ENCODE results near the gene CCT6B. TPM values are rescaled to one million over a fixed set of nuclear protein-coding genes. Genes with fewer than 3 reads are reported as not detected.

CCT6B gene
- total RNA-seq, 1 experiment from 2014 or later: 1.7 TPM

- no peak within 1 kb of the TSS for H2BK15ac ChIP-seq (ENCODE audit: low read depth, low read length)
- no peaks in the 10 kb centered on the region for H3K4me1 ChIP-seq (ENCODE audit: insufficient read depth, low read length)
- peak within 1 kb of the TSS; percentile 98 for H3K14ac ChIP-seq (ENCODE audit: insufficient read depth, low read length)
- H4K91ac ChIP-seq (ENCODE audit: insufficient read length, low read depth, low read length): no peak within 1 kb of the TSS
- no peaks in the 10 kb centered on the region for H4K20me1 ChIP-seq (ENCODE audit: control insufficient read depth, insufficient read depth, insufficient read length)
- peak within 1 kb of the TSS; percentile 87; the same call in 1 of the 2 replicates for H3K4ac ChIP-seq (ENCODE audit: low read depth, low read length)
- H3K9ac ChIP-seq (ENCODE audit: extremely low read depth, insufficient read length, low read length): peak within 1 kb of the TSS; percentile 82
- peak within 1 kb of the TSS; percentile 95 for H2BK120ac ChIP-seq (ENCODE audit: low read depth, low read length, poor library complexity, severe bottlenecking)
- no peaks in the 10 kb centered on the region for H3K23me2 ChIP-seq (ENCODE audit: insufficient read length, low read depth, low read length, poor library complexity, severe bottlenecking)
- H3K79me2 ChIP-seq (ENCODE audit: insufficient read depth, low read length): peaks cover 10% of the 10 kb centered on the region
- peak; percentile 99 for DNase-seq
- peak within 1 kb of the TSS; percentile 90 to 93 for H3K4me3 Mint-ChIP-seq
- H3K27me3 ChIP-seq (ENCODE audit: insufficient read depth, low read length): no peaks in the 10 kb centered on the region
- peaks cover 18% of the 10 kb centered on the region for H3K79me1 ChIP-seq (ENCODE audit: insufficient read depth, low read depth, low read length, poor library complexity, severe bottlenecking)
- H3K4me2 ChIP-seq (ENCODE audit: insufficient read depth, insufficient read length, low read length): peak within 1 kb of the TSS; percentile 90
- peak within 1 kb of the TSS; percentile 95 to 99 (median 98) for H3K27ac Mint-ChIP-seq
- no peak for TF ChIP-seq CTCF (conservative IDR thresholded peaks at IDR 0.05)
- H3K4me1 Mint-ChIP-seq: peaks cover 26 to 35% of the 10 kb centered on the region in 2 experiments
- H3K23ac ChIP-seq (ENCODE audit: insufficient read length, low read depth, low read length): no peak within 1 kb of the TSS
- peak within 1 kb of the TSS; percentile 95 for H3K18ac ChIP-seq (ENCODE audit: insufficient read length, low read depth, low read length)
- H3K9me3 ChIP-seq (ENCODE audit: control insufficient read depth, low read depth, low read length): no peaks in the 10 kb centered on the region
- peaks cover 11 to 32% (median 25%) of the 10 kb centered on the region in 3 experiments; a peak in 6 of 7 replicates for H3K36me3 Mint-ChIP-seq (ENCODE audit: insufficient read depth in 1 of 3, low read depth in 3 of 3)
- no peak within 1 kb of the TSS for H3K27ac ChIP-seq (ENCODE audit: insufficient read length, low read depth, low read length)
- no peak within 1 kb of the TSS for H4K8ac ChIP-seq (replicated peaks; ENCODE audit: insufficient read length, low read depth, low read length)
- no peak within 1 kb of the TSS for H2BK12ac ChIP-seq (ENCODE audit: insufficient read length, low read depth, low read length)
- no peak within 1 kb of the TSS for H2BK20ac ChIP-seq (ENCODE audit: low read depth, low read length, poor library complexity, severe bottlenecking)
- no peaks in the 10 kb centered on the region; a peak in 1 of 5 replicates for H3K9me3 Mint-ChIP-seq
- H3T11ph ChIP-seq (ENCODE audit: low read length): no peak within 1 kb of the TSS
- H2AK5ac ChIP-seq (ENCODE audit: insufficient read length, low read length): no peak within 1 kb of the TSS
- H3K27me3 Mint-ChIP-seq (ENCODE audit: low read depth): no peaks in the 10 kb centered on the region; the same call in none of the 2 replicates
- H3K56ac ChIP-seq (ENCODE audit: insufficient read length, low read depth, low read length): no peak within 1 kb of the TSS
- no peak within 1 kb of the TSS for H4K5ac ChIP-seq (ENCODE audit: insufficient read length, low read depth, low read length)
- no peak within 1 kb of the TSS for H2BK5ac ChIP-seq (ENCODE audit: insufficient read length, low read length)
- no peak within 1 kb of the TSS for H2AFZ ChIP-seq (ENCODE audit: low read length)
- no CpG with 5 or more reads among the region's 39 CpGs for WGBS (ENCODE audit: extremely low coverage, insufficient read length, low lambda C conversion rate)
Observed at GRCh38 chr17:34980353-34980680, 19.1 kb upstream of the CCT6B start, which contains the start of gene LIG3. Gene LIG3 (plus strand): TSS chr17:34980512. CDS start chr17:34983006, 2,494 bp downstream.

Data from H9 (cell line).